ENCODE data around the gene PDE4D.

GRCh38 chr5:59724482-59725391 lies 168.8 kb downstream of the PDE4D start:
- TF ChIP-seq LARP7 (IDR thresholded peaks at IDR 0.05) (no peak), ELK1 (IDR thresholded peaks at IDR 0.05; ENCODE audit: low read depth, low read length) (no peak), HDAC6 (IDR thresholded peaks at IDR 0.05; ENCODE audit: unreplicated experiment) (no peak), CREB1 (IDR thresholded peaks at IDR 0.05; ENCODE audit: low read depth) (no peak), REST (IDR thresholded peaks at IDR 0.05; ENCODE audit: low read depth, low read length) (no peak), PAX5 (IDR thresholded peaks at IDR 0.05; ENCODE audit: borderline replicate concordance, low read depth, low read length) (no peak), POLR2A (IDR thresholded peaks at IDR 0.05; ENCODE audit: low read depth, low read length) (no peak), POLR2AphosphoS5 (IDR thresholded peaks at IDR 0.05; ENCODE audit: low read length) (no peak), YBX1 (IDR thresholded peaks at IDR 0.05) (no peak)

Data from GM12878 (cell line).